Right lobe of liver (tissue), 6 donors: ENCODE measurements around the gene GPS1. TPM values are rescaled to one million over a fixed set of nuclear protein-coding genes. Genes with fewer than 3 reads are reported as not detected.

Experiments
- ATAC-seq, 4 donors: fragments of 200-7000 bp; cut with Tn5 transposase; one replicate each; pipeline ENCODE4 v1.9.1; 2020; ENCODE audit warnings: mild to moderate bottlenecking in 4 of 4, moderate library complexity in 4 of 4
- DNase-seq, 3 donors: peaks; one replicate each; pipeline ENCODE4 v3.0.0-alpha.2; 2020
- H3K27ac ChIP-seq, 3 donors: fragments of 200-600 bp; one replicate each; pipeline ENCODE4 v1.8.0; 2022
- H3K27me3 ChIP-seq, 2 donors: fragments of 200-600 bp; one replicate each; pipeline ENCODE4 v1.8.0; 2022
- H3K36me3 ChIP-seq, 4 donors: fragments of 200-600 bp; sonication (generic) in 1 of 4; one replicate each; pipeline versions ENCODE4 v1.5.1 to v1.8.0; 2017 to 2022; ENCODE audit warnings: control low read depth in 1 of 4
- H3K4me1 ChIP-seq, 4 donors: fragments of 200-600 bp; sonication (generic) in 1 of 4; one replicate each; pipeline versions ENCODE4 v1.5.1 to v1.8.0; 2017 to 2022; ENCODE audit warnings: control low read depth in 1 of 4
- H3K4me3 ChIP-seq, 3 donors: fragments of 200-600 bp; one replicate each; pipeline ENCODE4 v1.8.0; 2022
- H3K9me3 ChIP-seq, 4 donors: fragments of 200-600 bp; sonication (generic) in 1 of 4; one replicate each; pipeline versions ENCODE4 v1.5.1 to v1.8.0; 2017 to 2022; ENCODE audit warnings: control low read depth in 1 of 4
- POLR2A ChIP-seq: fragments of 450-650 bp; IDR thresholded peaks from one replicate; pipeline ENCODE4 v1.6.1; 2017; ENCODE audit warnings: antibody characterized with exemption, mild to moderate bottlenecking
- WGBS: methylation state at CpG from one replicate; pipeline ENCODE4 v1.1.6; 2018; ENCODE audit warnings: low coverage, low lambda C conversion rate; ENCODE audit not compliant: insufficient coverage; ENCODE audit errors: missing lambda C conversion rate; 5-methylcytosine and 5-hydroxymethylcytosine counted together
- intact Hi-C, 2 donors: fragments of 100-400 bp; cut with DNase I; formaldehyde crosslinking; loops; one replicate each; pipeline versions ENCODE4 v1.11.2 to v1.14.1; 2022
- total RNA-seq, 6 experiments: library from RNA; depleted of rRNA in 2 of 6; stranded (reverse); fragments of >200 nt in 2 of 6; fragmentation: NEBNext Ultra II Directional in 3 of 6; extraction: Animal tissue kit (Norgen Biotek cat#: 25700) in 3 of 6; gene quantifications; one replicate each; pipeline versions ENCODE4 v1.1.0 to v1.2.4, GENCODE V29; 2016 to 2023
- TF ChIP-seq, protein P1 (sequence below), 4 donors: fragments of 200-600 bp in 3 of 4; fragments of 450-650 bp in 1 of 4; IDR thresholded peaks; one replicate each; pipeline versions ENCODE4 v1.5.1 to v1.8.0; 2016 to 2022; ENCODE audit warnings: antibody characterized with exemption in 4 of 4, mild to moderate bottlenecking in 2 of 4
- donor health status: DM: no; HTN: yes; CAD: no.
- donor health status: DM: no; HTN: no; CAD: no.
- donor health status: DM: no; HTN: no; CAD: no.
- donor health status: DM: no; HTN: yes; CAD: no.
- donor health status: DM: no; HTN: yes; CAD: no.

Gene GPS1
- total RNA-seq, 6 experiments from 2014 or later: 46.5 to 93.5 (median 62.1) TPM

DNA sequence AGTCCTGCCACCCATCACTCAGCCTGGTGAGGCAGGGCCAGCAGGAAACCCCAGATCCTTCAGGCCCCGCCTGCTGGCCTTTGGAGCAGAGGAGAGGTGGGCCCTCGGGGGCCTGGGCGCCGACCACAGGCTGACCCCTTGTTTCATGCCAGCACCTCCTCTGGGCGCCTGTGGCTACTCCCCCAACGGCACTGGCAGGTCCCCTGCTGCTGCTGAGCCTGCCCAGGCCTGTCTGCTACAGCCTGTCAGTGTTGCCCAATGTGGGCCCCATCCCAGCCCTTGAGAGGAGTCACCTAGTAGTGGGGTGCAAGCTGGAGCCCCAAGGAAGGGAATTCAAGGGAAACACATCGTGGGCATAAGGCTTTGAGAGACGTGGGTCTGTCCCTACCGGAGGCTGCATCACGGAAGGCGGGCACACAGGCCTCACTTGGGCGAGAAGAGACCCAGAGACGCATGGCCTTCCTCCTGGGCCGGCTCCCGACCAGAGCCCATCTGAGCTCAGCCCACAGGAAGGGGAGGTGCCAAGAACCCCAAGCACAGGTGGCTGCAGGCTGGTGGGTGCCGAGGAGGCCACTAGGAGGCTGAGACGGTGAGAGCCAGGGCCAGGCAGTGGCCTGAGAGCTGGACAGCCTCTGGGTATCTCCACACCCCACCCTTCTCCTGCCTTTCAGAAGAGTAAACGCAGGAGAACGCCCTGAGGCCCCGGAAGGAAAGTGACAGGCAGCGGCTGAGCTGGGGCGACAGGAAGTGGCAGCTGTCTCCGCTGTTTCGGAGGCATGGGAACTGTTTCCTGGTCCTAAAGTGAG is 54.4 kb downstream of the GPS1 start:
- peak in 3 of 4 donors; percentile 1 to 10 (median 2) for ATAC-seq
- Histone ChIP-seq H3K4me1 (peaks cover 0 to 94% (median 45%) of the 10 kb centered on the region in 4 donors), H3K27me3 (no peaks in the 10 kb centered on the region), H3K36me3 (no peaks in the 10 kb centered on the region), H3K4me3 (peak overlapping the region in 2 of 3 donors; percentile 19 to 20), H3K9me3 (no peaks in the 10 kb centered on the region), H3K27ac (peak overlapping the region; percentile 55 to 99 (median 99))
- TF ChIP-seq POLR2A: peak; percentile 62
- TF ChIP-seq, protein P1, sequence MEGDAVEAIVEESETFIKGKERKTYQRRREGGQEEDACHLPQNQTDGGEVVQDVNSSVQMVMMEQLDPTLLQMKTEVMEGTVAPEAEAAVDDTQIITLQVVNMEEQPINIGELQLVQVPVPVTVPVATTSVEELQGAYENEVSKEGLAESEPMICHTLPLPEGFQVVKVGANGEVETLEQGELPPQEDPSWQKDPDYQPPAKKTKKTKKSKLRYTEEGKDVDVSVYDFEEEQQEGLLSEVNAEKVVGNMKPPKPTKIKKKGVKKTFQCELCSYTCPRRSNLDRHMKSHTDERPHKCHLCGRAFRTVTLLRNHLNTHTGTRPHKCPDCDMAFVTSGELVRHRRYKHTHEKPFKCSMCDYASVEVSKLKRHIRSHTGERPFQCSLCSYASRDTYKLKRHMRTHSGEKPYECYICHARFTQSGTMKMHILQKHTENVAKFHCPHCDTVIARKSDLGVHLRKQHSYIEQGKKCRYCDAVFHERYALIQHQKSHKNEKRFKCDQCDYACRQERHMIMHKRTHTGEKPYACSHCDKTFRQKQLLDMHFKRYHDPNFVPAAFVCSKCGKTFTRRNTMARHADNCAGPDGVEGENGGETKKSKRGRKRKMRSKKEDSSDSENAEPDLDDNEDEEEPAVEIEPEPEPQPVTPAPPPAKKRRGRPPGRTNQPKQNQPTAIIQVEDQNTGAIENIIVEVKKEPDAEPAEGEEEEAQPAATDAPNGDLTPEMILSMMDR (IDR thresholded peaks at IDR 0.05): peak in 2 of 4 donors; percentile 23 to 40
- intact Hi-C loops: no loop called here
- 7% methylated on average over 11 of the region's 24 CpGs for WGBS
- DNase-seq: peak in 2 of 3 donors; percentile 60 to 66

DNA sequence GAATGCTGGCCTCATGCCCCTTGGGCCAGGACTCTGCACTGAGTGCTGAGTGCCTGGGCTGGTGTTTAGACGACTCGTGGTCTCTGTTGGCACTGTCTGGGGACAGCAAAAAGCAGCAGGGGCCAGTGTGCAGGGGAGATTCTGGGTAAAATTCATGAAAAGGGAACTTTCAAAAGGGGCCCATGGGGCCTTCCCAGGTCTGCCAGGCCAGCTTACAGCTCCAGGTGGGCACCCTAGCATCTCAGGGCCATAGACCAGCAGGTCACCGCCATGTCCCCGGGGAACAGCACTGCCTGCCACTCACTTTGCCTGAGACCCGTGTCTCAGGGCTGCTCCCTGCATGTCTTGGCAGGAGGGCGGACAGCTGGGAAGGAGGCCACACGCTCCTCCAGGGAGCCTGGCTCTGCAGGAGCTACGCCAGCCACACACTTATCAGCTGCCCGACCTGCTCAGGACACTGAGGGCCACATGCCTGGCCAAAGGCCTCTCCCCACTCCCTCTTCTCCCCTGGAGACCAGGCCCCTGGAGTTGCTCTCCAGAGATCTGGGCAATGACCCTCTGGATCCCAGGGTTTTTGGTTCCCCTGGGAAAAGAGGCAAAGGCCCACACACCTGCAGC is 55.1 kb downstream of the GPS1 start:
- peaks cover 0 to 94% (median 45%) of the 10 kb centered on the region in 4 donors for H3K4me1 ChIP-seq
- H3K9me3 ChIP-seq: no peaks in the 10 kb centered on the region
- TF ChIP-seq, protein P1 (IDR thresholded peaks at IDR 0.05): no peak
- no peak for TF ChIP-seq POLR2A
- intact Hi-C loops: no loop called here
- 0% methylated on average over 2 of the region's 9 CpGs for WGBS
- H3K36me3 ChIP-seq: no peaks in the 10 kb centered on the region
- DNase-seq (peak in 1 of 3 donors; percentile 56), ATAC-seq (no peak)
- H3K4me3 ChIP-seq: peak overlapping the region in 1 of 3 donors; percentile 19
- H3K27ac ChIP-seq: peak overlapping the region; percentile 55 to 99 (median 99)
- H3K27me3 ChIP-seq: no peaks in the 10 kb centered on the region

Other genes starting within 250 kb of the GPS1 start
- 100 to 1,000 TPM in 2 of 6 experiments, 10 to 100 TPM in 4; 39.5 to 146 (median 68.5) TPM for gene GCGR, start 247.7 kb upstream of the GPS1 start, total RNA-seq
- gene MCRIP1, start 218.6 kb upstream of the GPS1 start, total RNA-seq: 10 to 100 TPM; 19.0 to 32.6 (median 25.7) TPM
- gene PPP1R27, start 216.8 kb upstream of the GPS1 start, total RNA-seq: under 1 TPM in 3 of 6 experiments, not detected in 3; 0.27 to 0.62 (median 0.40) TPM
- 1,000 to 10,000 TPM in 5 of 6 experiments, 100 to 1,000 TPM in 1; 856 to 5,039 (median 1,455) TPM for gene P4HB, start 191.4 kb upstream of the GPS1 start, total RNA-seq
- 100 to 1,000 TPM in 5 of 6 experiments, 10 to 100 TPM in 1; 92.4 to 162 (median 137) TPM for gene ARHGDIA, start 180.6 kb upstream of the GPS1 start, total RNA-seq
- 10 to 100 TPM; 11.6 to 20.3 (median 18.8) TPM for gene ALYREF, start 160.3 kb upstream of the GPS1 start, total RNA-seq
- 100 to 1,000 TPM in 1 of 6 experiments, 10 to 100 TPM in 5; 54.3 to 101 (median 73.3) TPM for gene ANAPC11, start 160.2 kb upstream of the GPS1 start, total RNA-seq
- 1 to 10 TPM in 2 of 6 experiments, under 1 TPM in 2, not detected in 2; 0.12 to 1.5 (median 0.87) TPM for gene NPB, start 149.7 kb upstream of the GPS1 start, total RNA-seq
- 100 to 1,000 TPM in 1 of 6 experiments, 10 to 100 TPM in 5; 63.5 to 103 (median 89.3) TPM for gene PCYT2, start 140.5 kb upstream of the GPS1 start, total RNA-seq
- 10 to 100 TPM in 4 of 6 experiments, 1 to 10 TPM in 2; 7.4 to 15.0 (median 12.2) TPM for gene SIRT7, start 133.7 kb upstream of the GPS1 start, total RNA-seq
- 10 to 100 TPM in 2 of 6 experiments, 1 to 10 TPM in 4; 7.4 to 12.9 (median 9.2) TPM for gene MAFG, start 124.2 kb upstream of the GPS1 start, total RNA-seq
- 10 to 100 TPM in 1 of 6 experiments, 1 to 10 TPM in 5; 3.2 to 10.6 (median 5.1) TPM for gene PYCR1, start 114.6 kb upstream of the GPS1 start, total RNA-seq
- gene MYADML2, start 104.7 kb upstream of the GPS1 start, total RNA-seq: not detected
- gene NOTUM, start 90.7 kb upstream of the GPS1 start, total RNA-seq: 1 to 10 TPM; 1.2 to 7.6 (median 3.0) TPM
- 10 to 100 TPM; 24.4 to 55.6 (median 32.9) TPM for gene ASPSCR1, start 74.3 kb upstream of the GPS1 start, total RNA-seq
- 10 to 100 TPM; 27.3 to 81.1 (median 47.8) TPM for gene CENPX, start 29.0 kb upstream of the GPS1 start, total RNA-seq
- gene LRRC45, start 28.6 kb upstream of the GPS1 start, total RNA-seq: 10 to 100 TPM in 3 of 6 experiments, 1 to 10 TPM in 3; 4.9 to 15.6 (median 11.9) TPM
- gene RAC3, start 20.2 kb upstream of the GPS1 start, total RNA-seq: 1 to 10 TPM; 3.4 to 9.0 (median 5.4) TPM
- gene DCXR, start 14.2 kb upstream of the GPS1 start, total RNA-seq: 1,000 to 10,000 TPM in 2 of 6 experiments, 100 to 1,000 TPM in 4; 389 to 1,607 (median 735) TPM
- 10 to 100 TPM; 29.9 to 53.3 (median 43.7) TPM for gene RFNG, start 87 bp upstream of the GPS1 start, total RNA-seq
- 100 to 1,000 TPM in 2 of 6 experiments, 10 to 100 TPM in 4; 61.8 to 115 (median 89.9) TPM for gene DUS1L, start 13.9 kb downstream of the GPS1 start, total RNA-seq
- 100 to 1,000 TPM in 4 of 6 experiments, 10 to 100 TPM in 2; 76.5 to 290 (median 217) TPM for gene FASN, start 46.3 kb downstream of the GPS1 start, total RNA-seq
- 10 to 100 TPM; 10.1 to 37.4 (median 17.2) TPM for gene CCDC57, start 160.9 kb downstream of the GPS1 start, total RNA-seq
- 10 to 100 TPM in 2 of 6 experiments, 1 to 10 TPM in 4; 4.1 to 34.0 (median 7.3) TPM for gene SLC16A3, start 177.1 kb downstream of the GPS1 start, total RNA-seq
- gene CSNK1D, start 221.8 kb downstream of the GPS1 start, total RNA-seq: 10 to 100 TPM; 32.7 to 73.0 (median 45.9) TPM